Mononuclear cell (primary cell): ENCODE measurements around the gene RGMA. TPM values are rescaled to one million over a fixed set of nuclear protein-coding genes. Genes with fewer than 3 reads are reported as not detected.

Source experiments
- H3K27me3 ChIP-seq: 2 replicates; pipeline ENCODE4 v1.6.0; 2011; ENCODE audit warnings: low read length, control low read depth; ENCODE audit not compliant: insufficient read depth
- H3K4me1 ChIP-seq: 2 replicates; pipeline ENCODE4 v1.5.1; 2011; ENCODE audit warnings: mild to moderate bottlenecking, low read length, control low read depth; ENCODE audit not compliant: insufficient read depth
- H3K4me3 ChIP-seq: 2 replicates; pipeline ENCODE4 v1.5.1; 2011; ENCODE audit warnings: mild to moderate bottlenecking, low read length, moderate library complexity
- H3K9me3 ChIP-seq: 2 replicates; pipeline ENCODE4 v1.5.1; 2011; ENCODE audit warnings: low read depth, mild to moderate bottlenecking, control low read depth, low read length
- total RNA-seq: library from RNA; depleted of rRNA; stranded (reverse); fragments of >200 nt; gene quantifications from one replicate; pipeline ENCODE4 v1.2.3, GENCODE V29; 2012

The RGMA gene, protein sequence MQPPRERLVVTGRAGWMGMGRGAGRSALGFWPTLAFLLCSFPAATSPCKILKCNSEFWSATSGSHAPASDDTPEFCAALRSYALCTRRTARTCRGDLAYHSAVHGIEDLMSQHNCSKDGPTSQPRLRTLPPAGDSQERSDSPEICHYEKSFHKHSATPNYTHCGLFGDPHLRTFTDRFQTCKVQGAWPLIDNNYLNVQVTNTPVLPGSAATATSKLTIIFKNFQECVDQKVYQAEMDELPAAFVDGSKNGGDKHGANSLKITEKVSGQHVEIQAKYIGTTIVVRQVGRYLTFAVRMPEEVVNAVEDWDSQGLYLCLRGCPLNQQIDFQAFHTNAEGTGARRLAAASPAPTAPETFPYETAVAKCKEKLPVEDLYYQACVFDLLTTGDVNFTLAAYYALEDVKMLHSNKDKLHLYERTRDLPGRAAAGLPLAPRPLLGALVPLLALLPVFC
- total RNA-seq, result 0.10 TPM

GRCh38 chr15:93088981-93089726 lies at the start of gene RGMA:
RGMA (minus strand) TSS chr15:93089211; CDS start chr15:93088932, 279 bp downstream.
- Histone ChIP-seq H3K4me1 (peaks cover 13% of the 10 kb centered on the region), H3K9me3 (no peaks in the 10 kb centered on the region), H3K27me3 (peaks cover 70% of the 10 kb centered on the region), H3K4me3 (peak within 1 kb of the TSS; percentile 8)

DNA sequence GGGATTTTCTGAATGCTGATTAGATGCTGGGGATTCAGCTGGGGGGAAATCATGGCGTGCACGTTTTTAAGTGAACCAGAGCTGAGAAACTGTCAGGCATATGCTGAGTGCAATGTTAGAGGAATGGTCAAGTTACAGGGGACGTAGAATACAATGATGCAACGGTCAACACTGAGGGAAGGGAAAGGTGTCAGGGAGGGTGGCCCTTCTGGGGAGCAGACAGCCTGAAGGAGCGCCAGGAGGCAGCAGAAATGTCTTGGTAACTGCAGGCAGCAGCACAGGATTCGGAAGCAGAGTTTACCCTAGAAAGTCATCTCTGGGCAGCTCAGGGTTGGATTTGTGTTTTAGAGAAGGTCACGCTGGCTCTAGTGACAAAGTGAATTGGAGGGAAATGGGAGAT lies 47.6 kb upstream of the RGMA start:
- H3K9me3 ChIP-seq, result no peaks in the 10 kb centered on the region
- no peak overlapping the region for H3K4me3 ChIP-seq
- H3K4me1 ChIP-seq, result peaks cover 4% of the 10 kb centered on the region
- H3K27me3 ChIP-seq, result no peaks in the 10 kb centered on the region

- Histone ChIP-seq H3K9me3 (no peaks in the 10 kb centered on the region), H3K4me3 (no peak overlapping the region), H3K27me3 (no peaks in the 10 kb centered on the region), H3K4me1 (no peaks in the 10 kb centered on the region)
These were observed 47.0 kb upstream of the RGMA start for GRCh38 chr15:93135997-93136397.

DNA sequence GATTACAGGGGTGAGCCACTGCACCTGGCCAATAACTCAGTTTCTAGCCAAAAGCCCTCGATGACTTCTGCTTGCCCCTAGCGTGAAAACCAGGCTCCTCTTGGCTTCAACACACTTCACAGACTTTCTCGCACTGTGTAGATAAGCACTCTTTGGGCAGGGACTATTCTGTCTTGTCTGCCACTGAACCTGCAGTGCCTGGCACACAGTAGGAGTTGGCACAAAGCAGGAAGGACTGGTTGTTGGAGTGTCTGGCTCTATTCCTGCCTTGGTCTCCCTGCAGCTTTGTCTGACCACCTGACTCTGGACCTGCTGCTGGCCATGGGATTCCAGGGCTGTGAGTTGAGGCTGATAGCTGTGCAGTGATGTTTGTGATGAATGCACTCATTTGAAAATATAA lies 46.4 kb upstream of the RGMA start:
- Histone ChIP-seq H3K4me1 (no peaks in the 10 kb centered on the region), H3K27me3 (no peaks in the 10 kb centered on the region), H3K4me3 (no peak overlapping the region)

DNA sequence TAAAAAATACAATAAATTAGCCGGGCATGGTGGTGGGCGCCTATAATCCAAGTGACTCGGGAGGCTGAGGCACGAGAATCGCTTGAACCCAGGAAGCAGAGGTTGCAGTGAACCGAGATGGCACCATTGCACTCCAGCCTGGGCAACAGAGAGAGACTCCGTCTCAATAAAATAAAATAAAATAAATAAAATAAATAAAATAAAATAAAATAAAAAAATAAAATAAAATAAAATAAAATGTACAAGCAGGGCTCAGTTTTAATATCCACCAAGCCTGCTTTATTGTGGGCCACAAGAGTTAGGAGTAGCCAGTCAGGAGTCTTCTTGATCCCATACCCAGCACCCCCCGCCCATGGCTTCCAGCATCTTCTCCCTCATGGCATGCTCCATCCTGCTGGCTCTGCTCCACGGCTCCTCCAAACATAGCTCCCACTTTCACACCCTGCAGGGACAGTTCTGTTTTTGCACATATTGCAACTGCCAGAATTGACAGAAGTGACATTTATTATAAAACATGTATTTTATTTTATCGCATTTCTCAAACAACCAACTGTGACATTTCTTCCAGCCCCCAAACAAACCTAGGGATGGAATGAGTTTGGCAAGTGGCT lies 42.6 kb upstream of the RGMA start:
- H3K9me3 ChIP-seq, result no peaks in the 10 kb centered on the region
- H3K27me3 ChIP-seq, result no peaks in the 10 kb centered on the region
- no peaks in the 10 kb centered on the region for H3K4me1 ChIP-seq
- no peak overlapping the region for H3K4me3 ChIP-seq

More for the DNA sequence above, 46.4 kb upstream of the RGMA start:
- H3K9me3 ChIP-seq, result no peaks in the 10 kb centered on the region

DNA sequence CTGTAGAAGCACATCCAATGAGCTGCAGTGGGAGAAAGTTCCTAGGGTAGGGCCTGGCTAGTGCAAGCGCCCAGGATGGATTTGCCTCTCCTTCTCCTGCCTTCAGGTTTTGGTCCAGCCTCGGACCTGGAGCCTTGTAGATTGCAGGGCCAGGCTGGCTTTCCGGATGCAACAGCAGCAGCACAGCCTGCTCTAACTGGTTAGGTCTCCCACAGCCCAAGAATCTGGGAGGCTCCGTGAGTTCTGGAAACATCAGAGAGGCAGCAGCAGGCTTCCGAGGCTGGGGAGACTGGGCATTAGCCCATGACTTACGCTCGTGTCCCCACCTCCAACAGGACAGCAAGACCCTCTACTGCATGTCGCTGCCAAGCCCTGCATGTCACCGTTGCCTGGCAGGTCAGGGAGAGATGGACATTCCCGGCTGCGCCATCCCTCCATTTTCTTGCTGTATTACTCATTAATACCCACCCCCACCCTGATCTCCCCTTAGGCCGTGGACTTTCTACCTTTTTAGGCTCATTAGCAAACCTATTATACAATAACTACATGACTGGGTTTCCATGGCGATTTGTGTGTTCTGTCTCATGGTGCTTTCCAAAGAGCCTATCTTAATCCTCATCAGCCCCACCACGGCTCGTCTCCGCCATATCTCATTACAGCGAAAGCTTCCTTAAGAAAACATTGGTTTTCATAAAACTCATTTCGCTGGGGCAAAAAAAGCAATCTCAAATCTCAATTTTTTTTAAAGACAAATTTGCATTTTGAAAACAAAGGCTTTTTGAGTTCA lies 40.9 kb upstream of the RGMA start:
- H3K9me3 ChIP-seq, result no peaks in the 10 kb centered on the region
- H3K4me1 ChIP-seq, result no peaks in the 10 kb centered on the region
- H3K4me3 ChIP-seq, result no peak overlapping the region
- no peaks in the 10 kb centered on the region for H3K27me3 ChIP-seq

DNA sequence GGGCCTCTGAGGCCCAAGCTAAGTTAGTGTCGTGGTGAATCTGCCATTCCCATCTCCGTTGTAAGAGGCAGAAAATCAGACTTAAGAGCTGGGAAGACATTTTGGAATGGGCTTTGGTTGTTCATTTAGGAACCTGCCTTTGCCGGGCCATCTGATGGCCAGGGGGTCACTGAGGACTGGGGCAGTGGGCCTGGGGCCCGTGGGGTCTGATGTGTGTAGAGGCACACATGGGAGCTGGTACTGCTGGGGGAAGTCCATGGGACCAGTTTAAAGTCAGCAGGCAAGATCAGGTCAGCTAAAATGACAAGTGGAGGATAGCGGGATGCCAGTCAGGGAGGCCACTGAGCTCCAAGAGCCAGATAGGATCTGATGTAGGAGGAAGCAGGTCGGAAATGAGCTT lies 38.3 kb upstream of the RGMA start:
- Histone ChIP-seq H3K27me3 (no peaks in the 10 kb centered on the region), H3K4me3 (no peak overlapping the region), H3K4me1 (no peaks in the 10 kb centered on the region), H3K9me3 (no peaks in the 10 kb centered on the region)

DNA sequence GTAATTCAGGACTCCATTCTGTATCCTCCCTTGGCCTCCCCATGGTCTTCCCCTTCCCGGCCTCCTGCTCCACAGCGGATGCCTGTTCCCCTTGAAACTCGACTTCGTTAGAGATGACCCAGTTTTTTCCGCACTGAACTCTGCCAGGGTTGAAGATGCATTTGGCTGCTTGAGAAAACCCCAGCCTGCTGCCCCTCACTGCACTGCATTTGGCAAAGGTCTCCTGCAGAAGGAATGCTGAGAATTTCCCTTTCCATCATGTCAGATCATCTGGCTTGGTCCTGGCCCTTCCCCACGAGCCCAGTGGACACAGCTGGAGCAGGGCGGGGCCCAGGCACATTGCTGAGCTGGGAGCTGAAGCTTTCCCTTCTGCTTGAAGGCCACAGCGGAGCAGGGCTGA lies 37.6 kb upstream of the RGMA start:
- Histone ChIP-seq H3K27me3 (no peaks in the 10 kb centered on the region), H3K9me3 (no peaks in the 10 kb centered on the region), H3K4me1 (no peaks in the 10 kb centered on the region), H3K4me3 (no peak overlapping the region)

DNA sequence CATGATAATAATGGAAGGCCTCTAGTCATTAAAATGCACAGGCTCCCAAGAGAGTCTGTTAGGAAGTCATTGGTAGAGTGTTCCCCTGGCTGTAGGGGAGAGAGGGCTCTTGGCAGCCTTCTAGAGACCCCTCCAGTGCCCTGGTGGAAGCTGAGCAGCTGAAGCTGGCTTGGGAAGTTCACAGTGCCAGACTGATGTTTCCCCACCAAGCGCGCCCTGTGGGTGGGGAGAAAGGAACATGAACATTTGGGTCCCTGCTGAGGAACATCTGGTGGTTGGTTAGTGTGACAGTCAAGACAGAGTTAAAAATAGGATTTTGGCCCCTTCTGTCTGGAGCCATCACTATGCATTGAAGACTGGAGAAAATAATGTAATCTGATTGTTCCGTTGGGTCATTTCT lies 37.1 kb upstream of the RGMA start:
- no peak overlapping the region for H3K4me3 ChIP-seq
- H3K4me1 ChIP-seq, result no peaks in the 10 kb centered on the region
- H3K27me3 ChIP-seq, result no peaks in the 10 kb centered on the region
- H3K9me3 ChIP-seq, result no peaks in the 10 kb centered on the region

DNA sequence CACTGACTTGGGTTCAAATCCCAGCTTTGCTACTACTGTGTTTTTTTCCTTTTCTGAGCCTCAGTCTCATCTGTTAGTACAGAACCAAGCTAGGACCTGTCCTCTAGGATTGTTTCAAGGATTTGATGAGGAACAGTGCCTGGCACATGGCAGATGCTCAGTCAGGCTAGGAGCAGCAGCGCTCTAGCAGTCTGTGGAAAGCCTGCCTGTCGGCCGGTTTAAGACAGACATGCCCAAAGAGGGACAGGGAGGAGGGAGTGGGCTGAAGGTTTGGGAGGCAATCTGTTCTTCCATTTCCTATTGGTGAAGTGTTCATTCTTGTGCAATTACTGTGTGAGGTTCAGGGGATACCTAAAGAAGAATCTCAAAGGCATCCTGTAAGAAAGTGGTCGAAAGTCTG lies 35.1 kb upstream of the RGMA start:
- H3K27me3 ChIP-seq, result no peaks in the 10 kb centered on the region
- H3K9me3 ChIP-seq, result no peaks in the 10 kb centered on the region
- H3K4me1 ChIP-seq, result no peaks in the 10 kb centered on the region
- H3K4me3 ChIP-seq, result no peak overlapping the region

- no peaks in the 10 kb centered on the region for H3K9me3 ChIP-seq
- no peaks in the 10 kb centered on the region for H3K27me3 ChIP-seq
- no peaks in the 10 kb centered on the region for H3K4me1 ChIP-seq
- H3K4me3 ChIP-seq, result no peak overlapping the region
These were observed 33.2 kb upstream of the RGMA start for GRCh38 chr15:93121973-93122910.

GRCh38 chr15:93121107-93121506 lies 32.1 kb upstream of the RGMA start:
- Histone ChIP-seq H3K4me3 (no peak overlapping the region), H3K4me1 (no peaks in the 10 kb centered on the region), H3K27me3 (no peaks in the 10 kb centered on the region), H3K9me3 (no peaks in the 10 kb centered on the region)

DNA sequence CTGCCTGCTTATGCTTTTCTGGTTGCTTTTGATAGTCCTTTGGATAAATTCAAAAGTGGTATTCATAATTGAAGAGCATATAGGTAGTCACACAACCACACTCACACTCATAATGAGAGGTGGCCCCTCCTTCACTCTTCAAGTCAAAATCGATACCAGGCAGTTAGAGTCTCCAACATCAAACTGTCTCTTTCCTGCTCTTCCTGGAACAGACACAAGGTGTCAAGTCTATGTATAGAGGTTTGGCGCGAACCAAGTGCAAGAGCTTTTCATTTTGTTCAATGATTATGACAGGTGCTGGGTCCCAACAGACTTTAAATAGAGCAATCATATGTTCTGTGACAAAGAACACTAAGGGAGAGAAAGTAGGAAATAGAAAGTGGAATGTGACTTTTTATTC lies 29.9 kb upstream of the RGMA start:
- Histone ChIP-seq H3K4me3 (no peak overlapping the region), H3K27me3 (no peaks in the 10 kb centered on the region), H3K4me1 (no peaks in the 10 kb centered on the region), H3K9me3 (no peaks in the 10 kb centered on the region)

DNA sequence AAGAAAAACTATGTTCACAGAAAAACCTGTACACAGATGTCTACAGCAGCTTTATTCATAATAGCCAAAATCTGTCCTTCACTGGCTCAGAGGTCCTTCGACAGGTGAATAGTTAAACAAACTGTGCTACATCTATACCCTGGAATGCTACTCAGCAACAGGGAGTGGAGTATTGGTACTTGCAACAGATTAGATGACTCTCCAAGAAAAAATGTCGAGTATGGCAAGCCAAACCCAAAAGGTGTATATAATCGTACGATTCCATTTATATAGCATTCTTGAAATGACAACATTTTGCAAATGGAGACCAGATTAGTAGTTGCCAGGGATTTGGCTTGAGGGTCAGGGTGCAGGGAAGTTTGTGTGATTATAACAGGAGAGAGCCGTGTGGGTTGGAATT lies 22.4 kb upstream of the RGMA start:
- no peaks in the 10 kb centered on the region for H3K4me1 ChIP-seq
- H3K27me3 ChIP-seq, result peaks cover 28% of the 10 kb centered on the region
- no peaks in the 10 kb centered on the region for H3K9me3 ChIP-seq
- no peak overlapping the region for H3K4me3 ChIP-seq
